Activated CD4-positive, alpha-beta T cell treated with anti-CD3 and anti-CD28 coated beads, Interleukin-2, amount 10 ng/mL, durations not matched to agents 24 days and 14 days (primary cell): ENCODE results near the gene PLCB4. TPM values are rescaled to one million over a fixed set of nuclear protein-coding genes. Genes with fewer than 3 reads are reported as not detected.
"Not testable (repeated sequence)": the region's sequence is repeated elsewhere in the genome, so short reads cannot be mapped to it uniquely, and the experiment has no call there.

Experiments
- DNase-seq: peaks from one replicate; pipeline ENCODE4 v3.0.0; 2022
- H3K27ac Mint-ChIP-seq: one replicate; pipeline ENCODE4 v1.8.0; 2022; ENCODE audit warnings: mild to moderate bottlenecking, mixed read lengths
- H3K27me3 Mint-ChIP-seq: one replicate; pipeline ENCODE4 v1.8.0; 2022; ENCODE audit warnings: mixed read lengths
- H3K36me3 Mint-ChIP-seq: one replicate; pipeline ENCODE4 v1.8.0; 2022; ENCODE audit warnings: low read depth, mild to moderate bottlenecking, mixed read lengths
- H3K4me1 Mint-ChIP-seq: one replicate; pipeline ENCODE4 v1.8.0; 2021; ENCODE audit warnings: mixed read lengths
- H3K4me3 Mint-ChIP-seq: one replicate; pipeline ENCODE4 v1.8.0; 2022; ENCODE audit warnings: mild to moderate bottlenecking, moderate library complexity, mixed read lengths
- H3K9me3 Mint-ChIP-seq: one replicate; pipeline ENCODE4 v1.8.0; 2021; ENCODE audit warnings: mixed read lengths
- intact Hi-C: fragments of 100-400 bp; cut with micrococcal nuclease; formaldehyde crosslinking; loops from one replicate; pipeline ENCODE4 v1.15.1; 2023
- total RNA-seq: library from RNA; stranded (reverse); gene quantifications from 2 replicates; pipeline ENCODE4 v1.2.3, GENCODE V29; 2022

The PLCB4 gene
- total RNA-seq, 1 donor from 2014 or later: not detected

- H3K4me1 Mint-ChIP-seq: no peaks in the 10 kb centered on the region
- H3K36me3 Mint-ChIP-seq: no peaks in the 10 kb centered on the region
- H3K27ac Mint-ChIP-seq: no peak overlapping the region
- no peak for DNase-seq
- intact Hi-C loops: no loop called here
- peaks cover 3% of the 10 kb centered on the region for H3K9me3 Mint-ChIP-seq
- H3K4me3 Mint-ChIP-seq: no peak overlapping the region
- H3K27me3 Mint-ChIP-seq: no peaks in the 10 kb centered on the region
Measured at GRCh38 chr20:9038791-9039535, 29.9 kb upstream of the PLCB4 start.

GRCh38 chr20:9040863-9041524 lies 27.9 kb upstream of the PLCB4 start:
- DNase-seq: no peak
- H3K27me3 Mint-ChIP-seq: no peaks in the 10 kb centered on the region
- no peak overlapping the region for H3K4me3 Mint-ChIP-seq
- H3K4me1 Mint-ChIP-seq: no peaks in the 10 kb centered on the region
- H3K36me3 Mint-ChIP-seq: no peaks in the 10 kb centered on the region
- H3K9me3 Mint-ChIP-seq: peaks cover 3% of the 10 kb centered on the region
- no peak overlapping the region for H3K27ac Mint-ChIP-seq
- intact Hi-C loops: no loop called here

- H3K27me3 Mint-ChIP-seq: no peaks in the 10 kb centered on the region
- H3K4me3 Mint-ChIP-seq: no peak overlapping the region
- peaks cover 6% of the 10 kb centered on the region for H3K9me3 Mint-ChIP-seq
- no peaks in the 10 kb centered on the region for H3K4me1 Mint-ChIP-seq
- no peaks in the 10 kb centered on the region for H3K36me3 Mint-ChIP-seq
- H3K27ac Mint-ChIP-seq: no peak overlapping the region
- intact Hi-C loops: no loop called here
- no peak for DNase-seq
Measured at GRCh38 chr20:9043364-9043763, 25.5 kb upstream of the PLCB4 start.

GRCh38 chr20:9047928-9048327 lies 21.0 kb upstream of the PLCB4 start:
- H3K9me3 Mint-ChIP-seq, H3K27me3 Mint-ChIP-seq, H3K36me3 Mint-ChIP-seq, DNase-seq, H3K4me3 Mint-ChIP-seq, H3K4me1 Mint-ChIP-seq, H3K27ac Mint-ChIP-seq, intact Hi-C loops: not testable (repeated sequence)

GRCh38 chr20:9051508-9051907 lies 17.4 kb upstream of the PLCB4 start:
- Mint-ChIP-seq H3K36me3 (no peaks in the 10 kb centered on the region), H3K4me1 (no peaks in the 10 kb centered on the region), H3K9me3 (peaks cover 6% of the 10 kb centered on the region), H3K4me3 (no peak overlapping the region), H3K27ac (no peak overlapping the region), H3K27me3 (no peaks in the 10 kb centered on the region)
- intact Hi-C loops: no loop called here
- no peak for DNase-seq

- peaks cover 6% of the 10 kb centered on the region for H3K9me3 Mint-ChIP-seq
- no peaks in the 10 kb centered on the region for H3K36me3 Mint-ChIP-seq
- no peak overlapping the region for H3K4me3 Mint-ChIP-seq
- no peak for DNase-seq
- no peaks in the 10 kb centered on the region for H3K27me3 Mint-ChIP-seq
- intact Hi-C loops: no loop called here
- no peak overlapping the region for H3K27ac Mint-ChIP-seq
- H3K4me1 Mint-ChIP-seq: no peaks in the 10 kb centered on the region
Measured at GRCh38 chr20:9052136-9052535, 16.8 kb upstream of the PLCB4 start.

GRCh38 chr20:9053108-9053507 lies 15.8 kb upstream of the PLCB4 start:
- no peaks in the 10 kb centered on the region for H3K27me3 Mint-ChIP-seq
- H3K9me3 Mint-ChIP-seq: peaks cover under 1% of the 10 kb centered on the region
- intact Hi-C loops: no loop called here
- no peaks in the 10 kb centered on the region for H3K36me3 Mint-ChIP-seq
- no peak for DNase-seq
- H3K4me3 Mint-ChIP-seq: no peak overlapping the region
- H3K4me1 Mint-ChIP-seq: no peaks in the 10 kb centered on the region
- H3K27ac Mint-ChIP-seq: no peak overlapping the region

GRCh38 chr20:9054176-9054575 lies 14.7 kb upstream of the PLCB4 start:
- Mint-ChIP-seq H3K4me1 (no peaks in the 10 kb centered on the region), H3K27ac (no peak overlapping the region), H3K9me3 (no peaks in the 10 kb centered on the region), H3K36me3 (no peaks in the 10 kb centered on the region), H3K27me3 (no peaks in the 10 kb centered on the region), H3K4me3 (no peak overlapping the region)
- intact Hi-C loops: no loop called here
- DNase-seq: no peak

- intact Hi-C loops: no loop called here
- Mint-ChIP-seq H3K4me1 (no peaks in the 10 kb centered on the region), H3K27me3 (no peaks in the 10 kb centered on the region), H3K4me3 (no peak overlapping the region), H3K9me3 (no peaks in the 10 kb centered on the region), H3K27ac (no peak overlapping the region), H3K36me3 (no peaks in the 10 kb centered on the region)
- DNase-seq: no peak
Measured at GRCh38 chr20:9059931-9060330, 9.0 kb upstream of the PLCB4 start.

GRCh38 chr20:9061434-9061833 lies 7.5 kb upstream of the PLCB4 start:
- intact Hi-C loops: no loop called here
- no peak overlapping the region for H3K27ac Mint-ChIP-seq
- no peak for DNase-seq
- H3K9me3 Mint-ChIP-seq: no peaks in the 10 kb centered on the region
- no peaks in the 10 kb centered on the region for H3K36me3 Mint-ChIP-seq
- H3K4me1 Mint-ChIP-seq: no peaks in the 10 kb centered on the region
- H3K4me3 Mint-ChIP-seq: no peak overlapping the region
- H3K27me3 Mint-ChIP-seq: no peaks in the 10 kb centered on the region

- no peaks in the 10 kb centered on the region for H3K9me3 Mint-ChIP-seq
- H3K4me3 Mint-ChIP-seq: no peak overlapping the region
- intact Hi-C loops: no loop called here
- H3K4me1 Mint-ChIP-seq: no peaks in the 10 kb centered on the region
- no peaks in the 10 kb centered on the region for H3K27me3 Mint-ChIP-seq
- H3K27ac Mint-ChIP-seq: no peak overlapping the region
- no peaks in the 10 kb centered on the region for H3K36me3 Mint-ChIP-seq
- no peak for DNase-seq
Measured at GRCh38 chr20:9062066-9062465, 6.8 kb upstream of the PLCB4 start.

- intact Hi-C loops: no loop called here
- H3K27ac Mint-ChIP-seq: no peak overlapping the region
Measured at GRCh38 chr20:9066191-9066590, 2.7 kb upstream of the PLCB4 start.

GRCh38 chr20:9068233-9068801 lies 570 bp upstream of the PLCB4 start:
- no peak for DNase-seq
- Mint-ChIP-seq H3K36me3 (no peaks in the 10 kb centered on the region), H3K4me3 (no peak overlapping the region), H3K4me1 (no peaks in the 10 kb centered on the region), H3K9me3 (no peaks in the 10 kb centered on the region), H3K27ac (no peak overlapping the region), H3K27me3 (peaks cover 16% of the 10 kb centered on the region)
- intact Hi-C loops: no loop called here

More at GRCh38 chr20:9066191-9066590, 2.7 kb upstream of the PLCB4 start:
- H3K9me3 Mint-ChIP-seq: no peaks in the 10 kb centered on the region
- H3K27me3 Mint-ChIP-seq: peaks cover 16% of the 10 kb centered on the region
- no peaks in the 10 kb centered on the region for H3K36me3 Mint-ChIP-seq
- no peaks in the 10 kb centered on the region for H3K4me1 Mint-ChIP-seq
- no peak overlapping the region for H3K4me3 Mint-ChIP-seq
- DNase-seq: no peak

GRCh38 chr20:9070304-9070703 lies 1.4 kb downstream of the PLCB4 start:
- Mint-ChIP-seq H3K4me3 (no peak overlapping the region), H3K27me3 (peaks cover 16% of the 10 kb centered on the region), H3K9me3 (no peaks in the 10 kb centered on the region), H3K4me1 (no peaks in the 10 kb centered on the region), H3K27ac (no peak overlapping the region), H3K36me3 (no peaks in the 10 kb centered on the region)
- intact Hi-C loops: no loop called here
- no peak for DNase-seq
